ENCODE data around the gene ENPP7.

GRCh38 chr17:79700592-79700991, 30.2 kb upstream of the ENPP7 start:
- TF ChIP-seq, protein P1, sequence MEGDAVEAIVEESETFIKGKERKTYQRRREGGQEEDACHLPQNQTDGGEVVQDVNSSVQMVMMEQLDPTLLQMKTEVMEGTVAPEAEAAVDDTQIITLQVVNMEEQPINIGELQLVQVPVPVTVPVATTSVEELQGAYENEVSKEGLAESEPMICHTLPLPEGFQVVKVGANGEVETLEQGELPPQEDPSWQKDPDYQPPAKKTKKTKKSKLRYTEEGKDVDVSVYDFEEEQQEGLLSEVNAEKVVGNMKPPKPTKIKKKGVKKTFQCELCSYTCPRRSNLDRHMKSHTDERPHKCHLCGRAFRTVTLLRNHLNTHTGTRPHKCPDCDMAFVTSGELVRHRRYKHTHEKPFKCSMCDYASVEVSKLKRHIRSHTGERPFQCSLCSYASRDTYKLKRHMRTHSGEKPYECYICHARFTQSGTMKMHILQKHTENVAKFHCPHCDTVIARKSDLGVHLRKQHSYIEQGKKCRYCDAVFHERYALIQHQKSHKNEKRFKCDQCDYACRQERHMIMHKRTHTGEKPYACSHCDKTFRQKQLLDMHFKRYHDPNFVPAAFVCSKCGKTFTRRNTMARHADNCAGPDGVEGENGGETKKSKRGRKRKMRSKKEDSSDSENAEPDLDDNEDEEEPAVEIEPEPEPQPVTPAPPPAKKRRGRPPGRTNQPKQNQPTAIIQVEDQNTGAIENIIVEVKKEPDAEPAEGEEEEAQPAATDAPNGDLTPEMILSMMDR (IDR thresholded peaks at IDR 0.05; ENCODE audit: insufficient read depth, low read length, poor library complexity, severe bottlenecking): no peak
- TF ChIP-seq EZH2phosphoT487 (conservative IDR thresholded peaks at IDR 0.05; ENCODE audit: low read length): no peak
